ENCODE results near the gene TKTL1. TPM values are rescaled to one million over a fixed set of nuclear protein-coding genes. Genes with fewer than 3 reads are reported as not detected.

TKTL1 gene
- total and polyA plus RNA-seq, 12 donors = 2.6 to 14.1 (median 7.3) TPM

DNA sequence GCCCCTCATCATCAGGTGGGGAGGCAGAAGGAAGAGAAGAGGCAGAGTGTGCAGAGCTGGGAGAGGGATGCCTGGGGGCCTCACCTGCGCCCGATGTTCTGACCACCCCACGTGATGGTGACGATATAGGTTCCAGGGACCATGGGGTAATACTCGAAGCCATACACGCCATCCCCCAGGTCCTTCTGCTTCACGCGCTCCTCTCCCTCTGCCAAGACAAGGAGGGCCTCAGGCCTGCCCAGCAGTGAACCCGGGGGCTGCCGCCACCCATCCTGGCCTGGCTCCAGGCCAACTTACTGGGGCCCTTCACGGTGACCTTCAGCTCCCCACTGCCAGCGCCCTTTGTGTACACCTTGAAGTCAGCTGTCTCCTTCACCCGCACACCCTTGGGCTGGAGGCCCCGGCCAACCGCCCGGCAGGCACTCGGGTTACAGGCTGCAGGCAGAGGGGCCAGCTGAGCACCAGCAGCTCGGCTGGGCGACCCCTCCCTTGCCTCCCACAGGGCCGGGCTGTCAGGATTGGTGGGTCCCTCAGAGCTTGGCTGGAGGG lies 69.5 kb downstream of the TKTL1 start:
- ATAC-seq (no peak), DNase-seq (peak in 1 of 2 donors; percentile 17)
- Histone ChIP-seq H3K27ac (peak overlapping the region in 6 of 10 donors; percentile 91 to 100 (median 98)), H3K4me1 (peaks cover 9 to 53% (median 27%) of the 10 kb centered on the region in 9 donors), H3K4me3 (no peak overlapping the region), H3K9me3 (no peaks in the 10 kb centered on the region), H3K36me3 (peaks cover 0 to 82% (median 47%) of the 10 kb centered on the region in 9 donors), H3K27me3 (no peaks in the 10 kb centered on the region)
- TF ChIP-seq, protein P1, sequence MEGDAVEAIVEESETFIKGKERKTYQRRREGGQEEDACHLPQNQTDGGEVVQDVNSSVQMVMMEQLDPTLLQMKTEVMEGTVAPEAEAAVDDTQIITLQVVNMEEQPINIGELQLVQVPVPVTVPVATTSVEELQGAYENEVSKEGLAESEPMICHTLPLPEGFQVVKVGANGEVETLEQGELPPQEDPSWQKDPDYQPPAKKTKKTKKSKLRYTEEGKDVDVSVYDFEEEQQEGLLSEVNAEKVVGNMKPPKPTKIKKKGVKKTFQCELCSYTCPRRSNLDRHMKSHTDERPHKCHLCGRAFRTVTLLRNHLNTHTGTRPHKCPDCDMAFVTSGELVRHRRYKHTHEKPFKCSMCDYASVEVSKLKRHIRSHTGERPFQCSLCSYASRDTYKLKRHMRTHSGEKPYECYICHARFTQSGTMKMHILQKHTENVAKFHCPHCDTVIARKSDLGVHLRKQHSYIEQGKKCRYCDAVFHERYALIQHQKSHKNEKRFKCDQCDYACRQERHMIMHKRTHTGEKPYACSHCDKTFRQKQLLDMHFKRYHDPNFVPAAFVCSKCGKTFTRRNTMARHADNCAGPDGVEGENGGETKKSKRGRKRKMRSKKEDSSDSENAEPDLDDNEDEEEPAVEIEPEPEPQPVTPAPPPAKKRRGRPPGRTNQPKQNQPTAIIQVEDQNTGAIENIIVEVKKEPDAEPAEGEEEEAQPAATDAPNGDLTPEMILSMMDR (IDR thresholded peaks at IDR 0.05) = no peak
- intact Hi-C loops (cut with DNase I) = no loop called here
- 44 to 47% methylated on average over 9 to 20 of the region's 20 CpGs for WGBS, 2 donors

- Histone ChIP-seq H3K36me3 (peaks cover 0 to 72% (median 42%) of the 10 kb centered on the region in 9 donors), H3K4me1 (peaks cover 9 to 48% (median 27%) of the 10 kb centered on the region in 9 donors), H3K4me3 (no peak overlapping the region), H3K27ac (peak overlapping the region; percentile 15 to 100 (median 96)), H3K9me3 (peaks cover 0 to 2% (median 0%) of the 10 kb centered on the region in 11 donors), H3K27me3 (no peaks in the 10 kb centered on the region)
- no peak for DNase-seq
- intact Hi-C loops (cut with DNase I) = no loop called here
- 51 to 69% methylated on average over 26 to 32 of the region's 32 CpGs for WGBS, 2 donors
- TF ChIP-seq, protein P1 (IDR thresholded peaks at IDR 0.05) = no peak
- ATAC-seq = no peak
Observed at GRCh38 chrX:154365997-154366665, 70.5 kb downstream of the TKTL1 start.

- Histone ChIP-seq H3K27ac (peak overlapping the region; percentile 15 to 100 (median 97)), H3K4me1 (peaks cover 9 to 49% (median 27%) of the 10 kb centered on the region in 9 donors), H3K4me3 (peak overlapping the region in 1 of 10 donors; percentile 2), H3K9me3 (peaks cover 0 to 7% (median 0%) of the 10 kb centered on the region in 11 donors), H3K27me3 (no peaks in the 10 kb centered on the region), H3K36me3 (peaks cover 0 to 67% (median 37%) of the 10 kb centered on the region in 9 donors)
- DNase-seq = peak; percentile 52 to 58
- intact Hi-C loops (cut with DNase I) = no loop called here
- peak in 6 of 8 donors; percentile 1 to 47 (median 13) for ATAC-seq
- 52 to 58% methylated on average over 10 to 11 of the region's 11 CpGs for WGBS, 2 donors
- TF ChIP-seq, protein P1 (IDR thresholded peaks at IDR 0.05) = no peak
Observed at GRCh38 chrX:154366666-154367055, 71.1 kb downstream of the TKTL1 start.

GRCh38 chrX:154367474-154368308 lies 72.1 kb downstream of the TKTL1 start:
- no peaks in the 10 kb centered on the region for H3K27me3 ChIP-seq
- H3K4me3 ChIP-seq = peak overlapping the region in 8 of 10 donors; percentile 74 to 92 (median 86)
- ATAC-seq (no peak), DNase-seq (peak in 1 of 2 donors; percentile 24)
- 49 to 61% methylated on average over 28 to 31 of the region's 31 CpGs for WGBS, 2 donors
- intact Hi-C loops (cut with DNase I) = no loop called here
- peak overlapping the region; percentile 85 to 100 (median 97) for H3K27ac ChIP-seq
- H3K36me3 ChIP-seq = peaks cover 0 to 56% (median 27%) of the 10 kb centered on the region in 9 donors
- peaks cover 9 to 57% (median 35%) of the 10 kb centered on the region in 9 donors for H3K4me1 ChIP-seq
- H3K9me3 ChIP-seq = peaks cover 0 to 10% (median 0%) of the 10 kb centered on the region in 11 donors
- TF ChIP-seq, protein P1 (IDR thresholded peaks at IDR 0.05) = no peak

All from heart right ventricle (tissue), 16 donors.